WTC11 (cell line): Measurements from ENCODE around the gene HYDIN. TPM values are rescaled to one million over a fixed set of nuclear protein-coding genes. Genes with fewer than 3 reads are reported as not detected.

Experiments
- ATAC-seq: fragments of 200-7000 bp; cut with Tn5 transposase; 2 replicates; pipeline ENCODE4 v1.10.0; 2021; ENCODE audit warnings: mild to moderate bottlenecking, moderate library complexity
- CTCF ChIA-PET: fragments of 300-600 bp; sonication (Branson Sonifier 250); formaldehyde crosslinking; loops from one replicate; lab custom pipeline; 2021; ENCODE audit warnings: antibody characterized with exemption; lab: Charles Lee
- POLR2A ChIA-PET: fragments of 350-600 bp; sonication (Branson Sonifier 250); formaldehyde crosslinking; loops from one replicate; lab custom pipeline; 2021; ENCODE audit warnings: antibody characterized with exemption; lab: Charles Lee
- DNase-seq: peaks from one replicate; pipeline ENCODE4 v3.0.0; 2021; ENCODE audit warnings: low spot score
- H3K27ac Mint-ChIP-seq: 2 replicates; pipeline ENCODE4 v1.8.0; 2021; ENCODE audit warnings: mixed read lengths
- H3K27me3 Mint-ChIP-seq: 2 replicates; pipeline ENCODE4 v1.8.0; 2021; ENCODE audit warnings: low read depth, mild to moderate bottlenecking, moderate library complexity, mixed read lengths
- H3K36me3 Mint-ChIP-seq: 2 replicates; pipeline ENCODE4 v1.8.0; 2021; ENCODE audit warnings: mixed read lengths
- H3K4me1 Mint-ChIP-seq: 2 replicates; pipeline ENCODE4 v1.8.0; 2022; ENCODE audit warnings: mixed read lengths
- H3K4me3 Mint-ChIP-seq: 2 replicates; pipeline ENCODE4 v1.8.0; 2021; ENCODE audit warnings: mild to moderate bottlenecking, moderate library complexity, mixed read lengths
- H3K9me3 Mint-ChIP-seq: 2 replicates; pipeline ENCODE4 v1.8.0; 2021; ENCODE audit warnings: mixed read lengths
- FOXP1 ChIP-seq: sonication (generic); formaldehyde crosslinking; IDR thresholded peaks from 2 replicates; pipeline ENCODE4 v1.8.0; 2022; ENCODE audit warnings: missing genetic modification reagents, mild to moderate bottlenecking, moderate library complexity, borderline replicate concordance
- IRF2 ChIP-seq: sonication (generic); formaldehyde crosslinking; IDR thresholded peaks from 2 replicates; pipeline ENCODE4 v1.8.0; 2022; ENCODE audit warnings: low read depth, missing genetic modification reagents, borderline replicate concordance
- JUN ChIP-seq: sonication (generic); formaldehyde crosslinking; IDR thresholded peaks from 2 replicates; pipeline ENCODE4 v1.8.0; 2023; ENCODE audit warnings: mild to moderate bottlenecking, missing genetic modification reagents
- NFE2L1 ChIP-seq: sonication (generic); formaldehyde crosslinking; IDR thresholded peaks from 2 replicates; pipeline ENCODE4 v1.8.1; 2023; ENCODE audit warnings: missing genetic modification reagents
- NR3C1 ChIP-seq: sonication (generic); formaldehyde crosslinking; conservative IDR thresholded peaks from 2 replicates; pipeline ENCODE4 v1.8.1; 2023; ENCODE audit warnings: low read depth, mild to moderate bottlenecking, missing genetic modification reagents
- SP1 ChIP-seq: sonication (generic); formaldehyde crosslinking; conservative IDR thresholded peaks from 2 replicates; pipeline ENCODE4 v1.8.1; 2022; ENCODE audit warnings: missing genetic modification reagents
- ZNF121 ChIP-seq: sonication (generic); formaldehyde crosslinking; IDR thresholded peaks from 2 replicates; pipeline ENCODE4 v1.8.0; 2023; ENCODE audit warnings: missing genetic modification reagents
- ZNF416 ChIP-seq: fragments of 250-450 bp; sonication (Bioruptor Pico); IDR thresholded peaks from 2 replicates; pipeline ENCODE4 v1.9.0; 2021; ENCODE audit warnings: mild to moderate bottlenecking, inconsistent platforms
- total RNA-seq: library from RNA; stranded (reverse); gene quantifications from 3 replicates; pipeline ENCODE4 v1.2.3, GENCODE V29; 2021
- TF ChIP-seq, protein P1 (sequence below): sonication (generic); formaldehyde crosslinking; IDR thresholded peaks from 2 replicates; pipeline ENCODE4 v1.8.1; 2023; ENCODE audit warnings: mild to moderate bottlenecking, missing genetic modification reagents
- TF ChIP-seq, protein P2 (sequence below): sonication (generic); formaldehyde crosslinking; IDR thresholded peaks from 2 replicates; pipeline ENCODE4 v1.8.1; 2023; ENCODE audit warnings: mild to moderate bottlenecking, moderate library complexity, missing genetic modification reagents
- TF ChIP-seq, protein P3 (sequence below): fragments of 250-450 bp; sonication (Bioruptor Pico); IDR thresholded peaks from 2 replicates; pipeline ENCODE4 v1.9.0; 2021; ENCODE audit warnings: mild to moderate bottlenecking
- TF ChIP-seq, protein P4 (sequence below): fragments of 250-450 bp; sonication (Bioruptor Pico); IDR thresholded peaks from 2 replicates; pipeline ENCODE4 v1.9.0; 2021; ENCODE audit warnings: mild to moderate bottlenecking
- TF ChIP-seq, protein P5 (sequence below): sonication (generic); formaldehyde crosslinking; conservative IDR thresholded peaks from 2 replicates; pipeline ENCODE4 v1.8.1; 2023; ENCODE audit warnings: mild to moderate bottlenecking, low read depth, missing genetic modification reagents, moderate library complexity
- TF ChIP-seq, protein P6 (sequence below): fragments of 200-600 bp; IDR thresholded peaks from 2 replicates; pipeline ENCODE4 v1.8.0; 2022; ENCODE audit warnings: antibody characterized with exemption
- TF ChIP-seq, protein P7 (sequence below): sonication (generic); formaldehyde crosslinking; IDR thresholded peaks from 2 replicates; pipeline ENCODE4 v1.8.0; 2022; ENCODE audit warnings: mild to moderate bottlenecking, missing genetic modification reagents

The HYDIN gene
- total RNA-seq, 1 experiment from 2014 or later: 2.6 TPM

DNA sequence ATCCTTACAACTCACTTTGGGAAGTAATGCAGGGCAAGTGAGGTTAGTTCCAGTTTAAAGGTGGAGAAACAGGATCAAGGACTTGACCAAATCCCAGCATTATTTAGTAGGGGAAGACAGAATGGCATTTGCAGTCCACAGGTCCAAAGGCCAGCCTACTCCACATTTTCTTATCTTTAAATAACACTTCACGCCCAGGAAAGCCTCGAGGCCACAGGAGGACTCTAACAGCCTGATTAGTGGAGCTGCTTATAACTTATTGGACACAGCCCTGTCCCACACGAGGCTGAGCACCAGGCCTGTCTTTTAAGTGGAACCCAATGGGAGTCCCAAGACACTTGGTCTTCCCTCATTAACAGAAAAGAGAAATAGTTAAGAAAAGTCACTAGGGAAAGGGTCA lies 12.1 kb upstream of the HYDIN start (continued):
- TF ChIP-seq, protein P1, sequence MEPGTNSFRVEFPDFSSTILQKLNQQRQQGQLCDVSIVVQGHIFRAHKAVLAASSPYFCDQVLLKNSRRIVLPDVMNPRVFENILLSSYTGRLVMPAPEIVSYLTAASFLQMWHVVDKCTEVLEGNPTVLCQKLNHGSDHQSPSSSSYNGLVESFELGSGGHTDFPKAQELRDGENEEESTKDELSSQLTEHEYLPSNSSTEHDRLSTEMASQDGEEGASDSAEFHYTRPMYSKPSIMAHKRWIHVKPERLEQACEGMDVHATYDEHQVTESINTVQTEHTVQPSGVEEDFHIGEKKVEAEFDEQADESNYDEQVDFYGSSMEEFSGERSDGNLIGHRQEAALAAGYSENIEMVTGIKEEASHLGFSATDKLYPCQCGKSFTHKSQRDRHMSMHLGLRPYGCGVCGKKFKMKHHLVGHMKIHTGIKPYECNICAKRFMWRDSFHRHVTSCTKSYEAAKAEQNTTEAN (CRISPR knock-in tag): no peak
- TF ChIP-seq ZNF416 (CRISPR knock-in tag) (no peak), ZNF121 (no peak), FOXP1 (CRISPR knock-in tag) (no peak), JUN (CRISPR knock-in tag) (no peak), SP1 (CRISPR knock-in tag) (no peak)
- TF ChIP-seq, protein P2, sequence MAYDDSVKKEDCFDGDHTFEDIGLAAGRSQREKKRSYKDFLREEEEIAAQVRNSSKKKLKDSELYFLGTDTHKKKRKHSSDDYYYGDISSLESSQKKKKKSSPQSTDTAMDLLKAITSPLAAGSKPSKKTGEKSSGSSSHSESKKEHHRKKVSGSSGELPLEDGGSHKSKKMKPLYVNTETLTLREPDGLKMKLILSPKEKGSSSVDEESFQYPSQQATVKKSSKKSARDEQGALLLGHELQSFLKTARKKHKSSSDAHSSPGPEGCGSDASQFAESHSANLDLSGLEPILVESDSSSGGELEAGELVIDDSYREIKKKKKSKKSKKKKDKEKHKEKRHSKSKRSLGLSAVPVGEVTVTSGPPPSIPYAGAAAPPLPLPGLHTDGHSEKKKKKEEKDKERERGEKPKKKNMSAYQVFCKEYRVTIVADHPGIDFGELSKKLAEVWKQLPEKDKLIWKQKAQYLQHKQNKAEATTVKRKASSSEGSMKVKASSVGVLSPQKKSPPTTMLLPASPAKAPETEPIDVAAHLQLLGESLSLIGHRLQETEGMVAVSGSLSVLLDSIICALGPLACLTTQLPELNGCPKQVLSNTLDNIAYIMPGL (CRISPR knock-in tag): no peak

DNA sequence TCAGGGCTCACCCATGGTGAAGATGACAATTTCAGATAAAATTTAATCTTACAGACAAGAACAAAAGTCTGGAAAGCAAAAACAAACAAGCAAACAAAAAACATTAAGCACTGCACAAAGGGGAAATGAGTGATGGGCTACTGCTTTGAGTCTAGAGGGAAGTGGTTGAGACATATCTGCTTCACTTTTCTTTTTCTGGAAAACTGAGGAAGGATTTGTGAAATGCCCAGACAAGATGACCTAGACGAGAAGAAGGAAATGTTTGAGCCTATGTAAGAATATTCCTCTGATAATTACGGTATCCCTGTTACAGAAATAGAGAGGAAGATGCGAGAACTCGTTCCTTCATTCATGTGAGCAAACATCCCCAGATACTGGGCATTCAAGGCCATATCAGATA lies 11.5 kb upstream of the HYDIN start:
- H3K4me1 Mint-ChIP-seq: peaks cover 8% of the 10 kb centered on the region
- H3K4me3 Mint-ChIP-seq: no peak overlapping the region
- DNase-seq: no peak
- POLR2A ChIA-PET: no interaction called here
- no peak for ATAC-seq
- no peak overlapping the region for H3K27ac Mint-ChIP-seq
- TF ChIP-seq, protein P3, sequence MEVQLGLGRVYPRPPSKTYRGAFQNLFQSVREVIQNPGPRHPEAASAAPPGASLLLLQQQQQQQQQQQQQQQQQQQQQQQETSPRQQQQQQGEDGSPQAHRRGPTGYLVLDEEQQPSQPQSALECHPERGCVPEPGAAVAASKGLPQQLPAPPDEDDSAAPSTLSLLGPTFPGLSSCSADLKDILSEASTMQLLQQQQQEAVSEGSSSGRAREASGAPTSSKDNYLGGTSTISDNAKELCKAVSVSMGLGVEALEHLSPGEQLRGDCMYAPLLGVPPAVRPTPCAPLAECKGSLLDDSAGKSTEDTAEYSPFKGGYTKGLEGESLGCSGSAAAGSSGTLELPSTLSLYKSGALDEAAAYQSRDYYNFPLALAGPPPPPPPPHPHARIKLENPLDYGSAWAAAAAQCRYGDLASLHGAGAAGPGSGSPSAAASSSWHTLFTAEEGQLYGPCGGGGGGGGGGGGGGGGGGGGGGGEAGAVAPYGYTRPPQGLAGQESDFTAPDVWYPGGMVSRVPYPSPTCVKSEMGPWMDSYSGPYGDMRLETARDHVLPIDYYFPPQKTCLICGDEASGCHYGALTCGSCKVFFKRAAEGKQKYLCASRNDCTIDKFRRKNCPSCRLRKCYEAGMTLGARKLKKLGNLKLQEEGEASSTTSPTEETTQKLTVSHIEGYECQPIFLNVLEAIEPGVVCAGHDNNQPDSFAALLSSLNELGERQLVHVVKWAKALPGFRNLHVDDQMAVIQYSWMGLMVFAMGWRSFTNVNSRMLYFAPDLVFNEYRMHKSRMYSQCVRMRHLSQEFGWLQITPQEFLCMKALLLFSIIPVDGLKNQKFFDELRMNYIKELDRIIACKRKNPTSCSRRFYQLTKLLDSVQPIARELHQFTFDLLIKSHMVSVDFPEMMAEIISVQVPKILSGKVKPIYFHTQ (CRISPR knock-in tag): no peak
- TF ChIP-seq, protein P4, sequence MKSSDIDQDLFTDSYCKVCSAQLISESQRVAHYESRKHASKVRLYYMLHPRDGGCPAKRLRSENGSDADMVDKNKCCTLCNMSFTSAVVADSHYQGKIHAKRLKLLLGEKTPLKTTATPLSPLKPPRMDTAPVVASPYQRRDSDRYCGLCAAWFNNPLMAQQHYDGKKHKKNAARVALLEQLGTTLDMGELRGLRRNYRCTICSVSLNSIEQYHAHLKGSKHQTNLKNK (CRISPR knock-in tag): no peak
- TF ChIP-seq SP1 (CRISPR knock-in tag): no peak
- TF ChIP-seq IRF2 (CRISPR knock-in tag): no peak
- TF ChIP-seq NR3C1 (CRISPR knock-in tag): no peak
- TF ChIP-seq, protein P5, sequence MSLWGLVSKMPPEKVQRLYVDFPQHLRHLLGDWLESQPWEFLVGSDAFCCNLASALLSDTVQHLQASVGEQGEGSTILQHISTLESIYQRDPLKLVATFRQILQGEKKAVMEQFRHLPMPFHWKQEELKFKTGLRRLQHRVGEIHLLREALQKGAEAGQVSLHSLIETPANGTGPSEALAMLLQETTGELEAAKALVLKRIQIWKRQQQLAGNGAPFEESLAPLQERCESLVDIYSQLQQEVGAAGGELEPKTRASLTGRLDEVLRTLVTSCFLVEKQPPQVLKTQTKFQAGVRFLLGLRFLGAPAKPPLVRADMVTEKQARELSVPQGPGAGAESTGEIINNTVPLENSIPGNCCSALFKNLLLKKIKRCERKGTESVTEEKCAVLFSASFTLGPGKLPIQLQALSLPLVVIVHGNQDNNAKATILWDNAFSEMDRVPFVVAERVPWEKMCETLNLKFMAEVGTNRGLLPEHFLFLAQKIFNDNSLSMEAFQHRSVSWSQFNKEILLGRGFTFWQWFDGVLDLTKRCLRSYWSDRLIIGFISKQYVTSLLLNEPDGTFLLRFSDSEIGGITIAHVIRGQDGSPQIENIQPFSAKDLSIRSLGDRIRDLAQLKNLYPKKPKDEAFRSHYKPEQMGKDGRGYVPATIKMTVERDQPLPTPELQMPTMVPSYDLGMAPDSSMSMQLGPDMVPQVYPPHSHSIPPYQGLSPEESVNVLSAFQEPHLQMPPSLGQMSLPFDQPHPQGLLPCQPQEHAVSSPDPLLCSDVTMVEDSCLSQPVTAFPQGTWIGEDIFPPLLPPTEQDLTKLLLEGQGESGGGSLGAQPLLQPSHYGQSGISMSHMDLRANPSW (CRISPR knock-in tag): no peak
- TF ChIP-seq, protein P6, sequence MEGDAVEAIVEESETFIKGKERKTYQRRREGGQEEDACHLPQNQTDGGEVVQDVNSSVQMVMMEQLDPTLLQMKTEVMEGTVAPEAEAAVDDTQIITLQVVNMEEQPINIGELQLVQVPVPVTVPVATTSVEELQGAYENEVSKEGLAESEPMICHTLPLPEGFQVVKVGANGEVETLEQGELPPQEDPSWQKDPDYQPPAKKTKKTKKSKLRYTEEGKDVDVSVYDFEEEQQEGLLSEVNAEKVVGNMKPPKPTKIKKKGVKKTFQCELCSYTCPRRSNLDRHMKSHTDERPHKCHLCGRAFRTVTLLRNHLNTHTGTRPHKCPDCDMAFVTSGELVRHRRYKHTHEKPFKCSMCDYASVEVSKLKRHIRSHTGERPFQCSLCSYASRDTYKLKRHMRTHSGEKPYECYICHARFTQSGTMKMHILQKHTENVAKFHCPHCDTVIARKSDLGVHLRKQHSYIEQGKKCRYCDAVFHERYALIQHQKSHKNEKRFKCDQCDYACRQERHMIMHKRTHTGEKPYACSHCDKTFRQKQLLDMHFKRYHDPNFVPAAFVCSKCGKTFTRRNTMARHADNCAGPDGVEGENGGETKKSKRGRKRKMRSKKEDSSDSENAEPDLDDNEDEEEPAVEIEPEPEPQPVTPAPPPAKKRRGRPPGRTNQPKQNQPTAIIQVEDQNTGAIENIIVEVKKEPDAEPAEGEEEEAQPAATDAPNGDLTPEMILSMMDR: no peak
- no peak for TF ChIP-seq NFE2L1
- TF ChIP-seq, protein P7, sequence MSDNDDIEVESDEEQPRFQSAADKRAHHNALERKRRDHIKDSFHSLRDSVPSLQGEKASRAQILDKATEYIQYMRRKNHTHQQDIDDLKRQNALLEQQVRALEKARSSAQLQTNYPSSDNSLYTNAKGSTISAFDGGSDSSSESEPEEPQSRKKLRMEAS (CRISPR knock-in tag): no peak
- peaks cover 8% of the 10 kb centered on the region for H3K27me3 Mint-ChIP-seq
- H3K36me3 Mint-ChIP-seq: no peaks in the 10 kb centered on the region
- peaks cover 15% of the 10 kb centered on the region for H3K9me3 Mint-ChIP-seq
- CTCF ChIA-PET: interaction anchor here (2.6 kb wide), 1 partner anchor 69 kb away, joined by 11 read pairs; no protein-coding TSS in a partner anchor
